M059J (cell line): Measurements from ENCODE around the gene C11orf54. TPM values are rescaled to one million over a fixed set of nuclear protein-coding genes. Genes with fewer than 3 reads are reported as not detected.

Source experiments
- total RNA-seq: library from RNA; depleted of rRNA; stranded (reverse); fragments of >200 nt; shearing (Covaris generic); gene quantifications from 2 replicates; pipeline ENCODE4 v1.2.3, GENCODE V29; 2014; rRNA removed

The C11orf54 gene
- total RNA-seq, 1 experiment from 2014 or later, result 17.5 TPM

Other genes starting within 250 kb of the C11orf54 start
- 33.0 and 46.2 TPM in 2 replicates for gene SMCO4, start 198.3 kb upstream of the C11orf54 start, total RNA-seq
- 16.0 and 20.2 TPM in 2 replicates for gene CEP295, start 80.0 kb upstream of the C11orf54 start, total RNA-seq
- gene TAF1D, start 177 bp upstream of the C11orf54 start, total RNA-seq, result 78.6 and 97.3 TPM in 2 replicates
- gene MED17, start 42.6 kb downstream of the C11orf54 start, total RNA-seq, result 33.8 and 43.1 TPM in 2 replicates
- gene VSTM5, start 108.9 kb downstream of the C11orf54 start, total RNA-seq, result not detected in 2 replicates